ENCODE results near the gene FCHSD2.
A peak's percentile ranks its signal among the peaks of the same experiment; 100 is the strongest.

Gene FCHSD2

GRCh38 chr11:72890881-72891280 lies 251.2 kb downstream of the FCHSD2 start:
- TF ChIP-seq CTCF (IDR thresholded peaks at IDR 0.05; ENCODE audit: low read length, missing control alignments), result no peak
- H3K4me3 ChIP-seq (replicated peaks; ENCODE audit: low read depth, low read length), result no peak overlapping the region
- DNase-seq (ENCODE audit: low read depth), result no peak

GRCh38 chr11:72886619-72887018 lies 255.5 kb downstream of the FCHSD2 start:
- DNase-seq (ENCODE audit: low read depth), result no peak
- H3K4me3 ChIP-seq (replicated peaks; ENCODE audit: low read depth, low read length), result no peak overlapping the region
- TF ChIP-seq CTCF (IDR thresholded peaks at IDR 0.05; ENCODE audit: low read length, missing control alignments), result no peak

- TF ChIP-seq CTCF (IDR thresholded peaks at IDR 0.05; ENCODE audit: low read length, missing control alignments), result no peak
- no peak overlapping the region for H3K4me3 ChIP-seq (replicated peaks; ENCODE audit: low read depth, low read length)
- DNase-seq (ENCODE audit: low read depth), result no peak
These were observed 256.1 kb downstream of the FCHSD2 start for GRCh38 chr11:72885749-72886609.

GRCh38 chr11:72876147-72876546 lies 266.0 kb downstream of the FCHSD2 start:
- DNase-seq (ENCODE audit: low read depth), result no peak
- no peak for TF ChIP-seq CTCF (IDR thresholded peaks at IDR 0.05; ENCODE audit: low read length, missing control alignments)
- H3K4me3 ChIP-seq (replicated peaks; ENCODE audit: low read depth, low read length), result no peak overlapping the region

GRCh38 chr11:72875736-72876135 lies 266.4 kb downstream of the FCHSD2 start:
- no peak overlapping the region for H3K4me3 ChIP-seq (replicated peaks; ENCODE audit: low read depth, low read length)
- TF ChIP-seq CTCF (IDR thresholded peaks at IDR 0.05; ENCODE audit: low read length, missing control alignments), result no peak
- no peak for DNase-seq (ENCODE audit: low read depth)

GRCh38 chr11:72872012-72872411 lies 270.1 kb downstream of the FCHSD2 start:
- TF ChIP-seq CTCF (IDR thresholded peaks at IDR 0.05; ENCODE audit: low read length, missing control alignments), result no peak
- no peak for DNase-seq (ENCODE audit: low read depth)
- H3K4me3 ChIP-seq (replicated peaks; ENCODE audit: low read depth, low read length), result no peak overlapping the region

- peak; percentile 36 for DNase-seq (ENCODE audit: low read depth)
- TF ChIP-seq CTCF (IDR thresholded peaks at IDR 0.05; ENCODE audit: low read length, missing control alignments), result no peak
These were observed 271.0 kb downstream of the FCHSD2 start for GRCh38 chr11:72871119-72871518.

More at GRCh38 chr11:72871119-72871518, 271.0 kb downstream of the FCHSD2 start:
- no peak overlapping the region for H3K4me3 ChIP-seq (replicated peaks; ENCODE audit: low read depth, low read length)

Data from fibroblast of pulmonary artery (primary cell).